Keratinocyte (primary cell): Measurements from ENCODE around the gene PMEPA1. TPM values are rescaled to one million over a fixed set of nuclear protein-coding genes. Genes with fewer than 3 reads are reported as not detected.

Source experiments
- DNase-seq: peaks from one replicate; pipeline ENCODE4 v3.0.0-alpha.2; 2011; ENCODE audit warnings: low read depth, missing footprints, low spot score
- FAIRE-seq: peaks from 2 replicates; lab custom pipeline; 2011; peaks lifted over from hg19 to GRCh38; lab: Jason Lieb, UNC
- H2AFZ ChIP-seq: 2 replicates; pipeline ENCODE4 v1.6.0; 2012; ENCODE audit warnings: low read length, control low read depth, inconsistent platforms; ENCODE audit not compliant: control insufficient read depth
- H3K27ac ChIP-seq: 2 replicates; pipeline ENCODE4 v1.5.1; 2011; ENCODE audit warnings: low read length; ENCODE audit not compliant: control insufficient read depth, insufficient read depth
- H3K27me3 ChIP-seq: 3 replicates; pipeline ENCODE4 v1.6.0; 2011; ENCODE audit warnings: low read length; ENCODE audit not compliant: control insufficient read depth, insufficient read depth; ENCODE audit errors: extremely low read depth
- H3K36me3 ChIP-seq, 2 experiments: 2 replicates in 1 of 2; 3 replicates in 1 of 2; pipeline ENCODE4 v1.5.1; 2011; ENCODE audit warnings: low read length in 2 of 2, mild to moderate bottlenecking in 1 of 2; ENCODE audit not compliant: control insufficient read depth in 2 of 2, insufficient read depth in 2 of 2; ENCODE audit errors: extremely low read depth in 1 of 2
- H3K4me1 ChIP-seq: 3 replicates; pipeline ENCODE4 v1.5.1; 2011; ENCODE audit warnings: low read length; ENCODE audit not compliant: control insufficient read depth, insufficient read depth; ENCODE audit errors: extremely low read depth
- H3K4me2 ChIP-seq: 3 replicates; pipeline ENCODE4 v1.6.0; 2011; ENCODE audit warnings: low read depth, low read length; ENCODE audit not compliant: control insufficient read depth, insufficient read depth; ENCODE audit errors: extremely low read depth
- H3K4me3 ChIP-seq, 3 experiments: fragments of 200-600 bp in 1 of 3; sonication (generic) in 1 of 3; 2 replicates in 2 of 3; 3 replicates in 1 of 3; pipeline ENCODE4 v1.5.1; 2011 to 2016; ENCODE audit warnings: low read length in 3 of 3, mild to moderate bottlenecking in 3 of 3, control low read depth in 2 of 3, inconsistent platforms in 1 of 3, low read depth in 1 of 3, mixed read lengths in 1 of 3, mixed run types in 1 of 3, moderate library complexity in 1 of 3; ENCODE audit not compliant: control insufficient read depth in 2 of 3, insufficient read depth in 2 of 3; ENCODE audit errors: extremely low read depth in 1 of 3
- H3K79me2 ChIP-seq: 2 replicates; pipeline ENCODE4 v1.6.0; 2012; ENCODE audit warnings: low read length; ENCODE audit not compliant: control insufficient read depth, insufficient read depth
- H3K9ac ChIP-seq: 3 replicates; pipeline ENCODE4 v1.6.0; 2011; ENCODE audit warnings: low read length; ENCODE audit not compliant: control insufficient read depth, insufficient read depth; ENCODE audit errors: extremely low read depth
- H3K9me1 ChIP-seq: 3 replicates; pipeline ENCODE4 v1.6.0; 2011; ENCODE audit warnings: low read length; ENCODE audit not compliant: control insufficient read depth, insufficient read depth; ENCODE audit errors: extremely low read depth
- H3K9me3 ChIP-seq: 2 replicates; pipeline ENCODE4 v1.5.1; 2012; ENCODE audit warnings: low read depth, low read length; ENCODE audit not compliant: control insufficient read depth
- H4K20me1 ChIP-seq: 3 replicates; pipeline ENCODE4 v1.6.0; 2011; ENCODE audit warnings: low read length; ENCODE audit not compliant: control insufficient read depth, insufficient read depth; ENCODE audit errors: extremely low read depth
- EZH2 ChIP-seq: IDR thresholded peaks from one replicate; pipeline ENCODE4 v1.6.1; 2012; ENCODE audit warnings: inconsistent platforms, mild to moderate bottlenecking, low read length, moderate library complexity
- dilution Hi-C: fragments of 300-500 bp; cut with MboI; formaldehyde crosslinking; loops from one replicate; pipeline ENCODE4 v1.7.0; 2020; ENCODE audit warnings: low sequenced_read_pairs; ENCODE audit not compliant: extremely low pct_ligation_motif_present
- polyA plus RNA-seq, 5 experiments: library from polyadenylated mRNA; depleted of rRNA in 3 of 5; stranded (reverse) in 3 of 5; stranded (forward) in 1 of 5; unstranded in 1 of 5; fragments of >200 nt; gene quantifications; 1 replicate in 1 of 5; 2 replicates in 3 of 5; 3 replicates in 1 of 5; pipeline versions ENCODE4 v1.2.1 to v1.2.3, GENCODE V29; 2011 to 2012; ENCODE audit warnings: missing spikeins in 2 of 5, low read depth in 1 of 5, low replicate concordance in 1 of 5
- TF ChIP-seq, protein P1 (sequence below), 3 experiments: IDR thresholded peaks in 1 of 3; conservative IDR thresholded peaks in 1 of 3; optimal IDR thresholded peaks in 1 of 3; 2 replicates in 2 of 3; 3 replicates in 1 of 3; pipeline versions ENCODE3 to v1.5.1; 2011; ENCODE audit warnings: low read length in 3 of 3, mild to moderate bottlenecking in 3 of 3, moderate library complexity in 2 of 3, control low read depth in 1 of 3, inconsistent platforms in 1 of 3; ENCODE audit not compliant: insufficient read depth in 2 of 3; ENCODE audit errors: extremely low read depth in 1 of 3

The PMEPA1 gene
- polyA plus RNA-seq, 1 donor (not counting 4 experiments of a cell fraction or from before 2014, with no cell fraction given): 29.0 TPM

DNA sequence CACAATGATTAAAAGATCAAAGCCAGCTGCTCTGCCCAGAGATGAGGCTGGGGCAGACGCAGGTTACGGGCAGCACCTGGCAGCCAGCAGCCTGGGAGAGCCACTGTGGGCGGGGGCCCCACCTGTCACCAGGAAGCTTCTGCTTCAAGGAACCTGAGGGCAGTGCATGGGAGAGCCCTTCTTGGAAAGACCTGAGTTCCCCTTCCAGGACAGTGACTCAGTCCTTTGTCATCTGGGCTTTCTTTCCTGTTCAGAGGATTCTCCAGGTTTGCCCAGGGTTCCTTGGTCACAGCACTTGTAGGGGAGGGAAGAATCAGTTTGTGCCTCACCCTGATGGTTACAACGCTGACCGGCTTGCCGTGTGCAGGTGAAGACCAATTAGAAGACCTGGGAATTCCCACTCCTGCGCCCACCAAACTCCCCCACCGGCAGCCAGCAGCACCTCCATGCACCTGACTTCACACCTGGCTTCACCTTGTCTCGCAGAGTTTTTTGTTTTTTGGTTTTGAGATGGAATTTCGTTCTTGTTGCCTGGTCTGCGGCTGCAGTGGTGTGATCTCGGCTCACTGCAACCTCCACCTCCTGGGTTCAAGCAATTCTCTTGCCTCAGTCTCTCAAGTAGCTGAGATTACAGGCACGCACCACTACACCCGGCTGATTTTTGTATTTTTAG is 91.6 kb downstream of the PMEPA1 start:
- Histone ChIP-seq H3K27me3 (peaks cover 32% of the 10 kb centered on the region), H3K4me1 (peaks cover 32% of the 10 kb centered on the region), H3K4me2 (no peak overlapping the region), H4K20me1 (peaks cover 2% of the 10 kb centered on the region), H3K9me1 (no peaks in the 10 kb centered on the region), H3K4me3 (no peak overlapping the region), H3K27ac (no peak overlapping the region), H3K9me3 (no peaks in the 10 kb centered on the region), H3K9ac (no peak overlapping the region), H2AFZ (no peak overlapping the region), H3K79me2 (no peaks in the 10 kb centered on the region), H3K36me3 (no peaks in the 10 kb centered on the region)
- TF ChIP-seq EZH2: no peak
- TF ChIP-seq, protein P1, sequence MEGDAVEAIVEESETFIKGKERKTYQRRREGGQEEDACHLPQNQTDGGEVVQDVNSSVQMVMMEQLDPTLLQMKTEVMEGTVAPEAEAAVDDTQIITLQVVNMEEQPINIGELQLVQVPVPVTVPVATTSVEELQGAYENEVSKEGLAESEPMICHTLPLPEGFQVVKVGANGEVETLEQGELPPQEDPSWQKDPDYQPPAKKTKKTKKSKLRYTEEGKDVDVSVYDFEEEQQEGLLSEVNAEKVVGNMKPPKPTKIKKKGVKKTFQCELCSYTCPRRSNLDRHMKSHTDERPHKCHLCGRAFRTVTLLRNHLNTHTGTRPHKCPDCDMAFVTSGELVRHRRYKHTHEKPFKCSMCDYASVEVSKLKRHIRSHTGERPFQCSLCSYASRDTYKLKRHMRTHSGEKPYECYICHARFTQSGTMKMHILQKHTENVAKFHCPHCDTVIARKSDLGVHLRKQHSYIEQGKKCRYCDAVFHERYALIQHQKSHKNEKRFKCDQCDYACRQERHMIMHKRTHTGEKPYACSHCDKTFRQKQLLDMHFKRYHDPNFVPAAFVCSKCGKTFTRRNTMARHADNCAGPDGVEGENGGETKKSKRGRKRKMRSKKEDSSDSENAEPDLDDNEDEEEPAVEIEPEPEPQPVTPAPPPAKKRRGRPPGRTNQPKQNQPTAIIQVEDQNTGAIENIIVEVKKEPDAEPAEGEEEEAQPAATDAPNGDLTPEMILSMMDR (optimal IDR thresholded peaks at IDR 0.05 in 1 of 3, IDR thresholded peaks at IDR 0.05 in 1 of 3, conservative IDR thresholded peaks at IDR 0.05 in 1 of 3; ENCODE audit: extremely low read depth in 1 of 3, insufficient read depth in 2 of 3, low read length in 3 of 3): no peak
- peak; percentile 59 for DNase-seq
- dilution Hi-C loops: loop anchor here (25.0 kb wide), 1 partner anchor 569 kb away; no protein-coding TSS in a partner anchor
- peak; percentile 91 for FAIRE-seq

DNA sequence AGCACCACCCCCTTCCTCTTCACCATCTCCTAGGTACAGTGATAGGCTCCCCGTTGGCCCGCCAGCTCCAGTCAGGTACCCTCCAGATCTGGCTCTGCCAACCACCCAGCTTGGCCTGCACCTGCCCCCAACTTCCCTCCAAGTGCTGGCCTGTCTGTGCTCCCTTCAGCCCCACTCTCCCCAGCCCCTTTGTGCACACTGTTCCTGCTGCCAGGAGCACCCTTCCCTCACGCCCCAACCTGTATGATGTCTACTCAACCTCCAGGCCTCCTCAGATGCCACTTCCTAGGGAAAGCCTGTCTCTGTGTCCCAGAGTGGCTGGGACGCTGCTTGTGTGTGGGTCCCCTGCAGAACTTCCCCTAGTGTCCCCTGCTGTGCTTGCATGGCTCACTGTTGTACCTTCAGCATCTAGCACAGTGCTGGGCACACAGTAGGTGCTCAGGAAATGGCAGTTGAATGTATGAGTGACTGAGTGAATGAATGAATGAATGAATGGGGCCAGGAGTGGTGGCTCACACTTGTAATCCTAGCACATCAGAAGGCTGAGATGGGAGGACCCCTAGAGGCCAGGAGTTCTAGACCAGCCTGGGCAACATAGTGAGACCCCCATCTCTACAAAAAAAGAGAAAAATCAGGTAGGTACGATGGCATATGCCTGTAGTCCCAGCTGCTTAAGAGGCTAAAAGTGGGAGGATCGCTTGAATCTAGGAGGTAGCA is 92.6 kb downstream of the PMEPA1 start:
- no peak for FAIRE-seq

More for the DNA sequence above, 92.6 kb downstream of the PMEPA1 start:
- Histone ChIP-seq H3K27ac (no peak overlapping the region), H3K36me3 (no peaks in the 10 kb centered on the region), H3K79me2 (no peaks in the 10 kb centered on the region), H3K9me3 (no peaks in the 10 kb centered on the region), H2AFZ (no peak overlapping the region), H3K4me2 (no peak overlapping the region), H3K27me3 (peaks cover 35% of the 10 kb centered on the region), H3K9ac (no peak overlapping the region), H4K20me1 (peaks cover 4% of the 10 kb centered on the region), H3K4me3 (no peak overlapping the region), H3K9me1 (no peaks in the 10 kb centered on the region), H3K4me1 (peaks cover 22% of the 10 kb centered on the region)
- no peak for TF ChIP-seq EZH2
- TF ChIP-seq, protein P1 (optimal IDR thresholded peaks at IDR 0.05 in 1 of 3, IDR thresholded peaks at IDR 0.05 in 1 of 3, conservative IDR thresholded peaks at IDR 0.05 in 1 of 3; ENCODE audit: extremely low read depth in 1 of 3, insufficient read depth in 2 of 3, low read length in 3 of 3): no peak
- dilution Hi-C loops: loop anchor here (25.0 kb wide), 1 partner anchor 570 kb away; no protein-coding TSS in a partner anchor
- no peak for DNase-seq
